GM18873 (cell line): Measurements from ENCODE around the gene SLC39A5.

Experiments
- ATAC-seq: cut with Tn5 transposase; IDR thresholded peaks from one replicate; pipeline ENCODE4 v1.9.1; 2021; ENCODE audit warnings: mild to moderate bottlenecking, moderate library complexity, moderate number of reproducible peaks; ENCODE audit not compliant: unreplicated experiment, low FRiP score

The SLC39A5 gene

DNA sequence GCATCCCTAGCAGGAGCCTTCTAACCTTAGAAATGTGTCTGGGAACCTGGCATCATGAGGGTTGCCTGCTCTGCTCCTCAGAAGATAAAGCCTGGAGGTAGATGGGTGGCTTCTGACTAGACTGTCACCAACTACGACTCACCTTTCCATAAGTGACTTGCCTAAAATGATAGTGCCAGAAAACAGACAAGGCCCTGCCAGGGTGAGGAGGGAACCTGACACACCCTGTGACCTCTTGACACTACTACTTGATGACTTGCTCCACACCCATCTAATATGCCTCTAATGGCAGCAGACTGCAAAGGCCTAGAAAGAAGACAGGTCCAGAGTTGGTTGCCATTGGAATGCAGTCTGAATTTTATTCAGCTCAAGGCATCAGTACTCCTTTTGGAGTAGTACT, 17.5 kb upstream of the SLC39A5 start:
- ATAC-seq, result no peak

DNA sequence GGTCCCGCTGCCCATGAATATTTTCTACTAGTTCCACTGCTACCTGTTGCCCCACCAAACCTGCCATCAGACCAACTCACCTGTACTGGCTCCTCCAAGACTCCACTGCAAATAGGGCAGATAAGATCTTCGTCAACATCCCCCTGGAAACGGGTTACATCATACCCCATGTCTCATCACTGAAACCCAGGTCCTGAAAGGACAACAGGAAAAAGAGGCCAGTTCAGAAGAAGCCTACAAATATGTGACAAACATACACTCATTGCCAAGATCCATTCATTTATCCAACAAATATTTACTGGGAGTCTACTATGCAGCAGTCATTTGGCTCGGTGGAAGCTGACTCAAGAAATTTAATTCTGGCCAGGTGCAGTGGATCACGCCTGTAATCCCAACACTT, 16.0 kb upstream of the SLC39A5 start:
- ATAC-seq, result no peak

DNA sequence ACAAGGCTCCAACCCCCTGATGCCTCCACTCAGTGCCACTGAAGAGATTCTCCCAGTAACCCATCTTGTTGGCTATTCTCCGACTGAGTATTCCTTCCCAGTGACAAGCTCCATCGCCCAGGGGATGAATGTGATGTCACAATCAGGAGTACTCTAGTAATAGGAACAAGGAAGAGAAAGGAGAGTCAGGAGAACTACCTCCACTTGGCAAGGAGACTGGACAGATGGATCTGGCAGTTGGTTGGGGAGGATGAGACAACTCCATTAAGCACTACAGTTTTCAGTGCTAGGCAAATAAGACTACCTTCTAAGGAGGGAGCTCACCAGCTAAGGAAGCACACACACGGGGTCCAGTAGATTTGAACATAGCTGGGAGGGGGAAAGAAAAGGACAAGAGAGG, 13.4 kb upstream of the SLC39A5 start:
- ATAC-seq, result no peak

DNA sequence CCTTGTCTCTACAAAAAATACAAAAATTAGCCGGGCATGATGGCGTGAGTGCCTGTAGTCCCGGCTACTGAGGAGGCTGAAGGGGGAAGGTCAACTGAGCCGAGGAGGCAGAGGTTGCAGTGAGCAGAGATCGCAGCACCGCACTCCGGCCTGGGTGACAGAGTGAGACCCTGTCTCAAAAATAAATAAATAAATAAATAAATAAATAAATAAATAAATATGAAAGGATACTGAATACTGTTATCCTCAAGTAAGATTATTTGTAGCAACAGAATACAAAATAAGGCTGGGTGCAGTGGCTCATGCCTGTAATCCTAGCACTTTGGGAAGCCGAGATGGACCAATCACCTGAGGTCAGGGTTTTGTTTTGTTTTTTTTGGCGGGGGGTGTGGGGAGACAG, 10.0 kb upstream of the SLC39A5 start:
- no peak for ATAC-seq

DNA sequence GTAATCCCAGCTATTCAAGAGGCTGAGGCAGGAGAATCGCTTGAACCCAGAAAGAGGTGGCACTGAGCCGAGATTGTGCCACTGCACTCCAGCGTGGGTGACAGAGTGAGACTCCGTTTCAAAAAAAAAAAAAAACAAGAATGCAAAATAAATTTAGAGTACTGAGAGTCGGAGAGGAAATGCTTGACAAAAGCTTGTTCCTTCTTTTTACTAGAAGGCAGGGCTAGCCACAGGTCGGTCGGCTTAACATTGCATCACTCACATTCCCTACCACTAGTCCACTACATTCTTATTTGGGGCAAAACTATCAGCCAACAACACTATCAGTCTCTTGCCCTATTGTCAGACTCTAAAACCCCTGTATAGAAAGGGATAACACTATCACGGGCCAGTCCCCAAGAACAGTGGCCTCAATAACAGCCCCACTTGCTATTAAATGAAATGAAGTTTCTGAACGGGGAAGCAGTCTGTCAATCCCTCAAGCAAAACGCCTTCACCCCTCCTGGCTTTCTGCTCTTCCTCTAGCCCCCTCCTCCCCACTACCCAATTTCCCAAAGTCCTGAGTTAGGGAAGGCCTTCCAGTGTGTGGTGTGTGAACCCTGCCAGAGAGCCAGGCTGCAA, 9.1 kb upstream of the SLC39A5 start:
- no peak for ATAC-seq

DNA sequence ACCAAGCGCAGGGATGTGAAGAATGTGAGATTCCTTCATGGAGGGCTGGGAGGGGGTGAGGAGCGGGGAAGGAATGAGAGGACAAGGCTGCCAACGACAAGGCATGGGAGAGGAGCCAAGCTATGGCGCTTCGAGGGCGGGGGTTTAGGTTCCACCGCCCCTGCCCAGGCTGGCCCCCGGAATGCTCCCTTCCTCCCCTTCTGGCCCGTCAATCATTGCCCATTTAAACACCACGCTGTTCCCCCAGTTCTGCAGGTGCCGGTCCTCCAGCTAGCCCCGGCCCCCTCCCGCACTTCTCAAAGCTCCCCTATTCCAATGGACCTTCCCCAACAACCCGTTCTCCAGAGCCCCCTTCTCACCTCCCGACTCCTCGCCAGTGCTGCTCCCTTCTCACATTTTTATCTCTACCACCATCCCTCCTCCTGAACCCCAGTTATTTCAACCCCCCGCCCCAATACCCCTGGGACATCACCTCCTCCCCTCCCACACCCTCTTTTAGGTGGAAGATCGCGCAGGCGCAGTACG, 8.6 kb upstream of the SLC39A5 start:
- ATAC-seq, result peak; percentile 22

DNA sequence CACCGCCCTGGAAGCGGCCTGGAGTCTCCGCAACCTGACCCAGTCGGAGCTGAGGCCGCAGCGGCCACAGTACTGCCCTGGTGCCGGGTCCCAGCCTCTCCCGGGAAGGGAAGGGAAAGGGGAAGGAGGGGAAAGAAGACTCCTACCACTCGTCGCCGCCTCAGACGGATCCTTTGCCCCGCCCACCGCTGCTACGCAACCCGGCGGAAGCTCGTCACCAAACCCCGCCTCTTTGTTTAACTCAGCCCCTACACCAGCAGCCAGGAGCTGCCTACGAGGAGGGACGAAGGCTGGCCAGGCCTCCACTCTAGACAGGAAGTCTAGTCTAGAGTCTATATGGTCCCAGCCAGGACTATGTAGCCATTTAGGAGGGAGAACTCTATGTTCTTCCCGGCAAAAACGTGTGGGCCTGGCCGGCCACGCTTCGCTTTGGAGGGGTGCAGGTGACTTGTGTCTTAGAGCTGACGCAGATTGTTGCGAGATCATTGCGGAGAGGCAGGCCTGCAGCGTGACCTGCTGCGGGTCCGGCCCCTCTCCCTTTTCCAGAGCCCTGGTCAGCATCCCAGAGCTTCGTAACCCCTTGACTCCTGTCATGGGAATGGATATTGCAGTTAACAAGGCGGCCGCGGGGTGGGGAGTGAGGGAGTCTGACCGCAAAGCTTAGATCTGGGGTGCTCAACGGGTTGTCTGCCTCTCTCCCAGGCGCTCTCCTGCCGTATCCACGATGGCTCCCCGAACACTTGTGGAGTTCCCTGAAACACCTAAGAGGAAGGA, 7.9 kb upstream of the SLC39A5 start, which contains the start of gene RNF41:
Gene RNF41 (minus strand): TSS at position 166 of the 774 bp plus-strand sequence. CDS start 7,875 bp downstream, outside the sequence.
- ATAC-seq, result peak; percentile 87

DNA sequence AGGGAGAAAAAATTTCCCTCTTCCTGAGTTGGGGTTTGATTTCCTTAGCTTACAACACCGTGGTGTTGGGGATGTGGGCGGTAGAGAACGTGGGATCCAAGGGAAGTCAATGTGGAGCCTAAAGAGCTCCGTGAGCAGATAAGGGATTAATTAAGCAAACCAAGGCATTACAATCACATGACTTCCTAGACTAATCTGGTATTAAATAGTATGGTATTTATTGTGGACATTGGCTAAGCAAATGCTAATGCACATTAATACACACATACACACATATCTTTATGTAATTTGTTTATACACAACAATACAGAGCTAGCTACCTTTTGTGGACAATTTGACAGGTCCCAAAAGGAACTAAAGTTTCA, 7.3 kb upstream of the SLC39A5 start:
- no peak for ATAC-seq

DNA sequence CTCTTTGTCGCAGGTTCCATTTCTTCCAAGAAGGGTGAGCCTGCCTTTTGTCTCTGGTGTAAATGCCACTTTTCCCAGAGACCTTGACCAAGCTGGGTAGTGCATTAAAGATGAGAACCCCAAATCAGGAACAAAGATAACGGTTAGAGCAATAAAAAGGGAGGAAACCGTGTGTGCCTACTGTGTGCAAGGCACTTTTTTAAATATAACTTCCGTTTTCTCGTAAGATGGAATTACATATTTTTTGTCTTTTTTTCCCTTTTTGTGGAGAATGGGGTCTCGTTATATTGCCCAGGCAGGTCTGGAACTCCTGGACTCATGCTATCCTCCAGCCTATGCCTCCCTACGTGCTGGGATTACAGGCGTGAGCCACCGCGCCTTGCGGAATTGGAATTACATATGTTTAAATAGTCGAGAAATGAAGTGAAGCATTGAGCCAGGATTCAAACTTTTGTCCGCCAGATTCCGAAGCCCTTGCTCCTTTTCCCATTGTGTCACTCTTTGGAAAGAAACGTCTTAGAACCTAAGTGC, 6.2 kb upstream of the SLC39A5 start:
- ATAC-seq, result no peak

DNA sequence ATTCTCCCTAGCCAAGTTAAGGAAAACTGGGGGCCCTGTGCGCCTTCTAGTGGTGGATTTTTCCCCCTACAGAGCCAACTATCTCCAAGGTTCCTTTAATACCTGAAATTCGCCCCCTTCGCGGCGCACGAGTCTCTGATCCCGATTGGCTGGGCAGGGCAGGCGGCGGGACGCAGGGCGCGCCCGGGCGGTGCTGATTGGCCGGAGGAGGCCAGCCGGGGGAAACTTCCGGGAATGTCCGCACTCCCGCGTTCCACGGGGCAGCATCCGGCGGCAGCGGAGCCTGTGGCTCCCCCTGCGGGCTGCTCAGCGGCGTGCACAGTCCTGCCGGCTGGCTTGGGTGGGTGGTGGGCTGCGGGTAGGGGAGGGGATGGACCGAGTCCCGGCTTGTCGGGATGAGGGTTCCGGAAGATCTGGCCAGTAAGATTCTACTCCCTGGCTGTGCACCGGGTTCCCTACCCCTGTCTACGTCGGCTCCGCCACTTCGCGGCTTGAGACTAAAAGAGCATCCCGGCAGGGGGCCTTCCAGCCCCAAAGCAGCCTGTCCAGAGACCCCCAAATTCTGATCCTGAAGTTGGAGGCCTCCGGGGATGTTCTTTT, 5.6 kb upstream of the SLC39A5 start, which contains the start of gene NABP2:
Gene NABP2 (plus strand): TSS at position 241 of the 600 bp plus-strand sequence. CDS start 515 bp downstream, outside the sequence.
- peak; percentile 45 for ATAC-seq

DNA sequence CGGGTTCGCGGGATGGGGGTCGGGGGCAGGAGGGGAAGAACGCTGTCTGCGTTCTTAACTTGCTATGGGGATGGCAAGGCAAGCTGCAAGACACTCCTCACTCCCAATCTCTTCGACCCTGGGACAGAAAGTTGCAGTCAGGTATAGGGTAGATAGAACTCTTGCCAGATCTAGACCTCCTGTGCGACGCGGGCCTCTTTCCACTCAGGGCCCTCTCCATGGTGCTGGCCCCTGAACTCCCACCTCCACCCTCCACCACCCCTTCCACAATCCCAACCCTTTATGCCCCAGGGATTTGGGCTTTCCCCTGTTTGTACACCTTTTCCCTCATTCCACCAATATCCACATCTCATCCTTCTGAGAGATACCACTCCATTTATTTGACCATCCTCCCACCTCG, 4.9 kb upstream of the SLC39A5 start:
- ATAC-seq, result no peak

DNA sequence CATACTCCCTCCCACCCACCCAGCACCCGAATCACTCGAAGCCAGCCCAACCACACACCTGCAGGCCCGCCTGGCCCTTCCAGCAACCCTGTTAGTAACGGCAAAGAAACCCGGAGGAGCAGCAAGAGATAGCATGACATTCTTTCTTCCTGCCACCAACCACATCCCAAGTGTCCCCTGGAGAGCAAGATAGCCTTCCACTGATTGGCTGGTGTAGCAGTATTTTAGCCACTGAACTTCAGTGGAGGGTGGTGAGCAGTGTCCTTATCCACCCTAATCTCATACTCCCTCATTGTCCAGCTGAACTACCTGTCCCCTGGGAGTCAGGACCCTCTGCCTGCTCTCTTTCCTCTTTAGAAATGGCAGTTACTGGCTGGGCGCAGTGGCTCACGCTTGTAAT, 769 bp upstream of the SLC39A5 start:
- ATAC-seq, result no peak

DNA sequence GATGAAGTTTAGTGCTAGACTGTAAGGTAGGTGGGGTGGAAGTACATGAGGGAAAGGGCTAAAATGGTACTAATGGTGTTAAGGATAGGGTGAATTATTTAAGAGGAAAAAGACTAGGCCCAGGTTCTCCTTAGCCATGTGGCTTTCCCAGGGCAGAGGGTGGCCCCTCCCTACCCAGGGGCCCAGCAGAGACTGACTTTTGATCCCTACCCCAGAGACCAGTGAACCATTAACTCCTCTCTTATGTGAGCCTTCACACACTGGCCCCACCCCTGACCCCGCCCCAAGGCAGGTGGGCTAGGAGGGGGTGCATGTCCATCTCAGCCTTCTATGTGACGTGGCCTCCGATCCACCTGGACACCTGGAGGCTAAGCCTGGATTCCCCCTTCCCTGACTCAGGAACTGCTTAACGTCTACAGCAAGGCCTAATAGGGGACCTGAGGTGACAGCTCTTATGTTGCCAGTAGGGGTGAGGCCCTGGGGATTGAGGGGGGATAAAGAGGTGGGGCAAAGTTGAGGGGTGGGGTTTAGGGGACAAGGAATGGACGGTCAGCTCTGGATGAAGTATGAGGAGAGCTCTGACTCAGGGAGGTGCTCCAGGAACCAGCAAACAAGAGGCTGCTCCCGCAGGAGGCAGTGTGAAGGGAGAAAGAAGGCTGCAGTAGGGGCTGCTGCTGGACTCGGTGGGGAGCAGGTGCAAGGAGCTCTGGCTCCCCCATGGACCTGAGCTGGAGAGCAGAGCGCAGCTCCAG, 757 bp downstream of the SLC39A5 start:
- no peak for ATAC-seq

DNA sequence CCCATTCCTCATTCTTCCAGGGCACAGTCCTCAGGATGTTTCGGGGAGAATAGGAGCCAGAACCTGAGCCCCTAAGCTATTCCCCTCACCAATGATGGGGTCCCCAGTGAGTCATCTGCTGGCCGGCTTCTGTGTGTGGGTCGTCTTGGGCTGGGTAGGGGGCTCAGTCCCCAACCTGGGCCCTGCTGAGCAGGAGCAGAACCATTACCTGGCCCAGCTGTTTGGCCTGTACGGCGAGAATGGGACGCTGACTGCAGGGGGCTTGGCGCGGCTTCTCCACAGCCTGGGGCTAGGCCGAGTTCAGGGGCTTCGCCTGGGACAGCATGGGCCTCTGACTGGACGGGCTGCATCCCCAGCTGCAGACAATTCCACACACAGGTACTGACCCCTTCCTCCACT, 1.3 kb downstream of the SLC39A5 start:
- no peak for ATAC-seq

DNA sequence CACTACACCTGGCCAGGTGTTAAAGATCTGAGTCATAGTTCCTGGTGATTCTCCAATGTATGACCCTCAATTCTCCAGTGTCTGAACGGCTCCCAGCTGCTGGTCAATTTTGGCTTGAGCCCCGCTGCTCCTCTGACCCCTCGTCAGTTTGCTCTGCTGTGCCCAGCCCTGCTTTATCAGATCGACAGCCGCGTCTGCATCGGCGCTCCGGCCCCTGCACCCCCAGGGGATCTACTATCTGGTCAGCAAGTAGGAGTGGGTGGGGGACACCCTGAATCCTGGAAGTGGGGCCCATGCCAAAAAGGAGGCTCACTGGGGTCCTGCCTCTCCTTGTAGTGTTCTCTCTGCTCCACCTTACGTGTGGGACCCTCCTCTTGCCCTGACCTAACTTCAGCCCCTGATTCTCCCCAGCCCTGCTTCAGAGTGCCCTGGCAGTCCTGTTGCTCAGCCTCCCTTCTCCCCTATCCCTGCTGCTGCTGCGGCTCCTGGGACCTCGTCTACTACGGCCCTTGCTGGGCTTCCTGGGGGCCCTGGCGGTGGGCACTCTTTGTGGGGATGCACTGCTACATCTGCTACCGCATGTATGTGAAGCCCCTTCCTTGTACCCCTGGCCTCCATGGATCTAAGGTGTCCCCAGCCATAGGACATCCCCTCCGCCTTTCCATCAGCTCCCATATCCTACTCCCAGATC, 5.0 kb downstream of the SLC39A5 start:
- no peak for ATAC-seq

DNA sequence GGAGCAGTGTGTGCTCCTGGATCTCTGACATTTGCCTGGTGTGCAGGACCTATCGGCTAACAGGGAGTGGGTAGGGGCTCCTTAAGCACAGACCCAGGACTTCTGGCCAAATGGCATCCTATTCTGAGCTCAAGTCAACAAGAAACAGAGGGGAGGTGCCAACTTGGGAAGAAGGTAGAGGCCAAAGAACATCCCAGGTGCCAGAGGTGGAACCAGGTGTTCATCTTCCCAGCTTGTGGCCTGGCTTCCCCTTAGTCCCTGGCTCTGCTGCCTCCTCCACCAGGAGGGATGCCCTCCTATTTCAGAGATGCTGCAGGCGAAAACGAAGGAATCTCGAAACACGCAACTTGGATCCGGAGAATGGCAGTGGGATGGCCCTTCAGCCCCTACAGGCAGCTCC, 6.2 kb downstream of the SLC39A5 start:
- ATAC-seq, result no peak

DNA sequence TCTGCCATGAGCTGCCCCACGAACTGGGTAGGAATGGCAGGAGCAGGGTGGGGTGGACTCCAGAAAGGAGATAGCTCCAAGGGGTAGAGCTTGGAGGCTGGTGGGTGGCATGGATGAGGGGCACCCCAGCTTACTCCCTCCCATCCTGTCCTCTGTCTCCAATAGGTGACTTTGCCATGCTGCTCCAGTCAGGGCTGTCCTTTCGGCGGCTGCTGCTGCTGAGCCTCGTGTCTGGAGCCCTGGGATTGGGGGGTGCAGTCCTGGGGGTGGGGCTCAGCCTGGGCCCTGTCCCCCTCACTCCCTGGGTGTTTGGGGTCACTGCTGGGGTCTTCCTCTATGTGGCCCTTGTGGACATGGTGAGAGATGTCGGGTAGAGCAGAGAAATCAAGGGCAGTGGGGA, 7.1 kb downstream of the SLC39A5 start:
- no peak for ATAC-seq

DNA sequence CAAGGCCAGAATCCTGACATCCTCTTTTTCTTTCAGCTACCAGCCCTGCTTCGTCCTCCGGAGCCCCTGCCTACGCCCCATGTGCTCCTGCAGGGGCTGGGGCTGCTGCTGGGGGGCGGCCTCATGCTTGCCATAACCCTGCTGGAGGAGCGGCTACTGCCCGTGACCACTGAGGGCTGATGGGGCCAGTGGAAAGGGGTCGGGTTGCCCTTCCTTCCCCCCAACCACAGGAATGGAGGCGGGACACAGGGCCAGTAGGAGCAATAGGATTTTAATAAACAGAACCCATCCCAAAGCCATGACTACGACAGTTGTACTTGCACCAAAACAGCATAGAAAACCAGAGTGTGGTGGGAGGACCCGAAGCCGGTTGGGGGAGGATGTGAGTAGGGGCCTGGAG, 7.7 kb downstream of the SLC39A5 start:
- ATAC-seq, result no peak

DNA sequence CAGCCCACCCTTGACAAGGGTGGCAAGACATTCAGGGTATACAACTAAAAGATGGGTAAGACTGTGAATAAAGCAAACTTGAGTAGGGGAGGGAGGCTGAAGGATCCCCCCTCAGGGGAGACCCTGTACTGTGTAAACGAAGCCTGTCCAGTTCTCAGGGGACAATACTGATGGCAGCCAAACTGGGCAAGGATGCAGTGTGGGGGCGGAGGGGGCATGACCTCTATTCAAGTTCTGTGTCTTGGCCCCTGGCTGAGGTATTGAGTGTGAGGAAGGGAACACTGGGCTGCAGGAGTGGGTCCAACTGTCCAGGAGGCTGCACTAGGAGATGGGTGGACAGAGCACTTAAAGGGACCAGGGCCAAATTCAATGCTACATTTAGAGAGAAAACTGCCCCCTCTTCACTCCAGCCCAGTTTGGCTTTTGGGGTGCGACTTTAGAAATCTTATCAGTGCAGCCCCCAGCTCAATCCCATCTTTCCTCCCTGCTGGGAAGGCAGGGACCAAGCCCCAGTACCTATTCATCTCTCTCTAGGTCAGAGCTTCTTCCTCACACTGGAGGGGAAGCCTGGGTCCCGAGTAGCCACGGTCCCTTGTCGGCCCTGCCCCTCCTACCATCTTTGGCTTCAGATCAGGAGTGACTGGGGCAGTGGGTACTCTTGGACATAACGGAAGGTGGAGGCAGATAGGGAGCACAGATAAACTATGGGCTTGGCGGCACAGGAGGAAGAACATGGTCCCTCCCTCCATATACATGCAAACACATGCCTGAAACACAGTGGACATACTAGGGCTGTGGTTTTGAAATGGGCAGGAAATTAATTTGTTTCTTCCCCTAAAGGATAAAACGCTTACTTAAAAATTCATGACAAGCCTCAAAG, 11.8 kb downstream of the SLC39A5 start:
- ATAC-seq, result no peak
